ENCODE data around the gene DIRAS1. TPM values are rescaled to one million over a fixed set of nuclear protein-coding genes. Genes with fewer than 3 reads are reported as not detected.

DIRAS1 gene
- polyA plus RNA-seq, 1 experiment = 12.5 TPM

GRCh38 chr19:2767688-2768087 is 46.5 kb upstream of the DIRAS1 start:
- ChIA-PET POLR2A (no interaction called here), CTCF (no interaction called here)
- Histone ChIP-seq H3K27ac (ENCODE audit: low read depth, low read length) (no peak overlapping the region), H3K27me3 (ENCODE audit: control insufficient read depth, insufficient read depth, low read length) (no peaks in the 10 kb centered on the region), H3K9me3 (ENCODE audit: control insufficient read depth, insufficient read depth, low read length) (no peaks in the 10 kb centered on the region; the same call in 1 of the 2 replicates), H3K4me3 (ENCODE audit: low read depth, low read length) (no peak overlapping the region)
- TF ChIP-seq, protein P1, sequence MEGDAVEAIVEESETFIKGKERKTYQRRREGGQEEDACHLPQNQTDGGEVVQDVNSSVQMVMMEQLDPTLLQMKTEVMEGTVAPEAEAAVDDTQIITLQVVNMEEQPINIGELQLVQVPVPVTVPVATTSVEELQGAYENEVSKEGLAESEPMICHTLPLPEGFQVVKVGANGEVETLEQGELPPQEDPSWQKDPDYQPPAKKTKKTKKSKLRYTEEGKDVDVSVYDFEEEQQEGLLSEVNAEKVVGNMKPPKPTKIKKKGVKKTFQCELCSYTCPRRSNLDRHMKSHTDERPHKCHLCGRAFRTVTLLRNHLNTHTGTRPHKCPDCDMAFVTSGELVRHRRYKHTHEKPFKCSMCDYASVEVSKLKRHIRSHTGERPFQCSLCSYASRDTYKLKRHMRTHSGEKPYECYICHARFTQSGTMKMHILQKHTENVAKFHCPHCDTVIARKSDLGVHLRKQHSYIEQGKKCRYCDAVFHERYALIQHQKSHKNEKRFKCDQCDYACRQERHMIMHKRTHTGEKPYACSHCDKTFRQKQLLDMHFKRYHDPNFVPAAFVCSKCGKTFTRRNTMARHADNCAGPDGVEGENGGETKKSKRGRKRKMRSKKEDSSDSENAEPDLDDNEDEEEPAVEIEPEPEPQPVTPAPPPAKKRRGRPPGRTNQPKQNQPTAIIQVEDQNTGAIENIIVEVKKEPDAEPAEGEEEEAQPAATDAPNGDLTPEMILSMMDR (IDR thresholded peaks at IDR 0.05; ENCODE audit: low read depth, low read length) = no peak
- DNase-seq (ENCODE audit: low read depth, low spot score) = no peak

DNA sequence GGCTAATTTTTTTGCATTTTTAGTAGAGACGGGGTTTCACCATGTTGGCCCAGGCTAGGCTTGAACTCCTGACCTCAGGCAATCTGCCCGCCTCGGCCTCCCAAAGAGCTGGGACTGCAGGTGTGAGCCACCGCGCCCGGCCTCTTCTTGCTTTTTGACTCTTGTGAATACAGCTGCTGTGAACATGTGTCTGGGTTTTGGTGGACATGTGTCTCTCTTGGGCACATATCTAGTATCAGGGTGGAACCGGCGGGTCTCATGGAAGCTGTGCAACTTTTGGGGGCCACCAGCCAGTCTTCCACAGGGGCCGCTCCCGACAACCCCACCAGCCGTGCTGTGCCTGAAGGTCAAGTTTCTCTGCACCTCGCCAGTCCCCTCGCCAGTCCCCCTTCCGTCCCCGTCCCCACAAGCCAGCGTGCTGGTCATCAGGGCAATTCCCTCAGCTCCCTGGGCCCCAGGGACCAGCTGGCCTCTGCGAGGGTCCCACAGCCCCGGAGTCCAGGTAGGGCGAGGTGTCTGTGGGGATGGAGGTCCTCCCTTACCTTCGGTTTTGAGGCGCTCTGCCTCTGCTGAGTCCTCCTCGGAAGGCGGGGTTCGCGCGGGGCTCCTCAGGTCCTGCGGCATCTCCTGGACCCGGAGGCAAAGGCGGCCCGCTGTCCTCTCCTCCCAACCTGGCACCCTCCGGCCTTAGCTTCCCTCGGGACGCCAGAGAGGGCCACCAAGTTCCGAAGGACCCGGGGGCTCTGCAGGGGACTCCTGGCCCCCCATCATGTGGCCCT is 45.6 kb upstream of the DIRAS1 start:
- H3K27me3 ChIP-seq (ENCODE audit: control insufficient read depth, insufficient read depth, low read length) = no peaks in the 10 kb centered on the region
- no peaks in the 10 kb centered on the region; the same call in 1 of the 2 replicates for H3K9me3 ChIP-seq (ENCODE audit: control insufficient read depth, insufficient read depth, low read length)
- POLR2A ChIA-PET = no interaction called here
- no peak for DNase-seq (ENCODE audit: low read depth, low spot score)
- CTCF ChIA-PET = no interaction called here
- TF ChIP-seq, protein P1 (IDR thresholded peaks at IDR 0.05; ENCODE audit: low read depth, low read length) = no peak
- no peak overlapping the region for H3K4me3 ChIP-seq (ENCODE audit: low read depth, low read length)
- no peak overlapping the region for H3K27ac ChIP-seq (ENCODE audit: low read depth, low read length)

- no peak overlapping the region for H3K27ac ChIP-seq (ENCODE audit: low read depth, low read length)
- no peaks in the 10 kb centered on the region for H3K27me3 ChIP-seq (ENCODE audit: control insufficient read depth, insufficient read depth, low read length)
- H3K4me3 ChIP-seq (ENCODE audit: low read depth, low read length) = no peak overlapping the region
- TF ChIP-seq, protein P1 (IDR thresholded peaks at IDR 0.05; ENCODE audit: low read depth, low read length) = no peak
- ChIA-PET POLR2A (no interaction called here), CTCF (no interaction called here)
- DNase-seq (ENCODE audit: low read depth, low spot score) = no peak
- no peaks in the 10 kb centered on the region for H3K9me3 ChIP-seq (ENCODE audit: control insufficient read depth, insufficient read depth, low read length)
Observed at GRCh38 chr19:2765376-2765775, 44.2 kb upstream of the DIRAS1 start.

- Histone ChIP-seq H3K27me3 (ENCODE audit: control insufficient read depth, insufficient read depth, low read length) (no peaks in the 10 kb centered on the region), H3K4me3 (ENCODE audit: low read depth, low read length) (no peak overlapping the region), H3K27ac (ENCODE audit: low read depth, low read length) (no peak overlapping the region), H3K9me3 (ENCODE audit: control insufficient read depth, insufficient read depth, low read length) (no peaks in the 10 kb centered on the region)
- ChIA-PET CTCF (no interaction called here), POLR2A (no interaction called here)
- TF ChIP-seq, protein P1 (IDR thresholded peaks at IDR 0.05; ENCODE audit: low read depth, low read length) = no peak
- DNase-seq (ENCODE audit: low read depth, low spot score) = no peak
Observed at GRCh38 chr19:2764945-2765344, 43.8 kb upstream of the DIRAS1 start.

GRCh38 chr19:2763687-2764086 is 42.5 kb upstream of the DIRAS1 start:
- no peak overlapping the region for H3K27ac ChIP-seq (ENCODE audit: low read depth, low read length)
- ChIA-PET POLR2A (no interaction called here), CTCF (no interaction called here)
- no peaks in the 10 kb centered on the region for H3K9me3 ChIP-seq (ENCODE audit: control insufficient read depth, insufficient read depth, low read length)
- TF ChIP-seq, protein P1 (IDR thresholded peaks at IDR 0.05; ENCODE audit: low read depth, low read length) = no peak
- DNase-seq (ENCODE audit: low read depth, low spot score) = no peak
- H3K27me3 ChIP-seq (ENCODE audit: control insufficient read depth, insufficient read depth, low read length) = no peaks in the 10 kb centered on the region
- H3K4me3 ChIP-seq (ENCODE audit: low read depth, low read length) = no peak overlapping the region

Measured in AG04450 (cell line).